ENCODE results near the gene ARHGEF38. TPM values are rescaled to one million over a fixed set of nuclear protein-coding genes. Genes with fewer than 3 reads are reported as not detected.

ARHGEF38 gene
- total and polyA plus RNA-seq, 2 donors, result 0.69 TPM; not detected in 1

Small RNA genes within 50 kb of the gene (small RNA-seq; reads per million reads assigned to genes)
- not detected for gene ATP5F1EP1

Other genes starting within 250 kb of the ARHGEF38 start
- gene PPA2, start 78.6 kb upstream of the ARHGEF38 start, total RNA-seq, result 124 TPM
- gene PPA2, start 78.6 kb upstream of the ARHGEF38 start, polyA plus RNA-seq, result 69.9 TPM
- 18.1 TPM for gene INTS12, start 156.1 kb downstream of the ARHGEF38 start, total RNA-seq
- gene INTS12, start 156.1 kb downstream of the ARHGEF38 start, polyA plus RNA-seq, result 18.6 TPM
- 24.2 TPM for gene GSTCD, start 156.2 kb downstream of the ARHGEF38 start, total RNA-seq
- gene GSTCD, start 156.2 kb downstream of the ARHGEF38 start, polyA plus RNA-seq, result 3.7 TPM